Spinal cord (tissue), 10 donors: Measurements from ENCODE around the gene TBC1D22A. TPM values are rescaled to one million over a fixed set of nuclear protein-coding genes. Genes with fewer than 3 reads are reported as not detected.

Experiments
- DNase-seq, 6 donors: peaks; one replicate each; pipeline versions ENCODE4 v3.0.0 to v3.0.0-alpha.2; 2013 to 2015; ENCODE audit warnings: low spot score in 6 of 6, low read depth in 4 of 6
- H3K27ac ChIP-seq: one replicate; pipeline ENCODE4 v1.5.1; 2013; ENCODE audit warnings: low read depth, low read length, control low read depth
- H3K27me3 ChIP-seq: one replicate; pipeline ENCODE4 v1.6.1; 2013; ENCODE audit warnings: low read length; ENCODE audit not compliant: control insufficient read depth, insufficient read depth
- H3K36me3 ChIP-seq: one replicate; pipeline ENCODE4 v1.6.1; 2013; ENCODE audit warnings: low read length; ENCODE audit not compliant: control insufficient read depth, insufficient read depth
- H3K4me1 ChIP-seq: one replicate; pipeline ENCODE4 v1.6.1; 2013; ENCODE audit warnings: low read length; ENCODE audit not compliant: control insufficient read depth, insufficient read depth
- H3K4me3 ChIP-seq: one replicate; pipeline ENCODE4 v1.5.1; 2013; ENCODE audit warnings: low read depth, low read length, control low read depth
- H3K9me3 ChIP-seq: one replicate; pipeline ENCODE4 v1.6.1; 2013; ENCODE audit warnings: low read length; ENCODE audit not compliant: control insufficient read depth, insufficient read depth
- WGBS: methylation state at CpG from one replicate; pipeline ENCODE4 v1.1.5; 2013; ENCODE audit warnings: missing lambda C conversion rate; ENCODE audit not compliant: insufficient coverage; 5-methylcytosine and 5-hydroxymethylcytosine counted together
- polyA plus RNA-seq, 2 donors: library from polyadenylated mRNA; unstranded; fragments of 120-200 nt; gene quantifications; one replicate each; pipeline ENCODE4 v1.2.1, GENCODE V29; 2013; ENCODE audit not compliant: insufficient read length in 2 of 2
- total RNA-seq, 2 donors: library from RNA; depleted of rRNA in 1 of 2; stranded (reverse); fragments of 120-200 nt in 1 of 2; fragments of >200 nt in 1 of 2; gene quantifications; one replicate each; pipeline versions ENCODE4 v1.2.3 to v1.2.4, GENCODE V29; 2013 to 2014
- donor health status: healthy.

TBC1D22A gene
- total and polyA plus RNA-seq, 4 donors, result 7.1 to 14.6 (median 10.8) TPM

DNA sequence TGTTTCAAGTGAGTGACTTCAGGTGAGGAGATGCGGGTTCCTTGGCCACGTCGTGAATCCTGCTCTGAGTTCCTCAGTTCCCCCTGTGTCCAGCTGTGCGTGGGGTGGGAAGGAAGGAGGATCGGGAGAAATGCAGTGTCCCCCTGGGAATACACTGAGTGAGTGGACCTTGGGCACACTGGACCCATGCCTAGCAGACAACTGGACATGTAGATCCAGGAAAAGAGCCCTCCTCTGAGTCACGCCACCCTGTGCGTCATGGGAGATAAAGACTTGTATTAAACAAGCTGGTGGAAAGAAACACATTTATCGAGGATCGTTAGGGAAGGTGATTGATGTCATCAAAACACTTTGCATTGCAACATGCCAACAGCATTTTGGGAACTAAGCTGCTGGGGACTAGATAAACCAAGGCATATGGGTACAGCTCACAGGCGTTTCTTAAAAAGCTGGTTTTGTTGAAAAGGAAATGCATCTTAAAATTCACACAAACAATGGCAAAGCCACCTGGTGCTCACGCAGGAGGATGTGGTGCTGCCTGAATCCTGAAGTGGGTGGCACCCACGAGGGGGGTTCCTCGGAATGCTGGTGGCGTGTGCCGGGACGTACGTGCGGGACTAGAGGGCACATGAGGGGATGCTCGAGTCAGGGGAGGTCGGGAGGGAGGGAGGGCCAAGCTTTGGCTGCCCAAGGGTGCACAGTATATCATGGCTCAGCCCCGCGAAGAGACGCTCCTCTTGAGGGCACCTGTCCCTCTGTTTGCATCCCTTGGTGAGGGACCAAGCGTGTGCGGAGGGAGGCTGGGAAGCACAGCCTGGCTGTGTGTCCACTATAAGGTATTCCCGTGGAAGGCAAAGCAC lies 303.5 kb downstream of the TBC1D22A start:
- Histone ChIP-seq H3K9me3 (no peaks in the 10 kb centered on the region), H3K27ac (no peak overlapping the region), H3K27me3 (no peaks in the 10 kb centered on the region), H3K4me1 (peaks cover 24% of the 10 kb centered on the region), H3K4me3 (no peak overlapping the region), H3K36me3 (peaks cover 17% of the 10 kb centered on the region)
- no peak for DNase-seq
- WGBS, result 88% methylated on average over 25 of the region's 26 CpGs

DNA sequence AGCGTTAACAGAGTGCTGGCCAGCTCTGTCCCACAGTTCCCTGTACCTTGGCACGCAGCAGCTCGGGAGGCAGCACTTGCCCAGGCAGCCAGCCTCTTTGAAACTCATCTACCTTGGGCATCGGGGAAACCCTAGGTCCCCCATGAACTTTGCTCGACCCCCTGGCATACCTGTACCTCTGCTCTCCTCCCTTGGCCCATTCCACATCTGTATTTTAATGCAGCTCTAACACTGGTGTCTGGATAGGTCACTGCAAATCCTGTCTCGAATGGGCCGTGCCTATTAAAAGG lies 304.1 kb downstream of the TBC1D22A start:
- peaks cover 30% of the 10 kb centered on the region for H3K4me1 ChIP-seq
- peaks cover 13% of the 10 kb centered on the region for H3K36me3 ChIP-seq
- no peak overlapping the region for H3K4me3 ChIP-seq
- no peaks in the 10 kb centered on the region for H3K27me3 ChIP-seq
- no peaks in the 10 kb centered on the region for H3K9me3 ChIP-seq
- no peak for DNase-seq
- H3K27ac ChIP-seq, result no peak overlapping the region
- WGBS, result 86% methylated on average over 7 of the region's 7 CpGs

DNA sequence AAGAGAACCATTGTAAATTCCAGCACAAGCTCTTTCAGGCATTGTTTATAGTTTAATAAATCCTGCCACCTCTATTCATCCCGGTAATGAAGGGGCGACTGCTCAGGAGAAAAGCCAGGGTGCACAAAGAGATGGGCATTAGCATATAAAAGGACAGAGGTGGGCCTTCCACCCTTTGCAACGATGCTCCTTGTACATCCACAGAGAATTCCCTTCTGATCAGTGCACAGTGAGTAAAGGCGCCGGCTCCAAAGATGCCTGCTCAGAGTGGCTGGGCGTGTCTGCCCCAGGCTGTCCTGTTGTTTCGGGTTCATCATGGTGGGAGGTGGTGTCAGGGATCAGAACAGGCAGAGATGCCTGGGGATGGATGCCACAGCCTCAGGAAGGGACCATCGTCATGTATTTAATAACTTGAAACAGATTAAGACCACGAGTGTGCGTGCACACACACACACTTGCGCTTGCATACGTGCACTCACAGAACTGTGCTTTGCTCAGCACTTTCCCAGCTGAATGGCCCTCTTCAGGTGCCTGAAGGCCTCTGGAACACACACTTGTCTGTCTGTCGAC lies 305.0 kb downstream of the TBC1D22A start:
- H3K27me3 ChIP-seq, result no peaks in the 10 kb centered on the region
- peaks cover 13% of the 10 kb centered on the region for H3K36me3 ChIP-seq
- WGBS, result 66% methylated on average over 8 of the region's 13 CpGs
- no peak overlapping the region for H3K27ac ChIP-seq
- peaks cover 36% of the 10 kb centered on the region for H3K4me1 ChIP-seq
- no peaks in the 10 kb centered on the region for H3K9me3 ChIP-seq
- peak in 1 of 6 donors; percentile 64 for DNase-seq
- no peak overlapping the region for H3K4me3 ChIP-seq

DNA sequence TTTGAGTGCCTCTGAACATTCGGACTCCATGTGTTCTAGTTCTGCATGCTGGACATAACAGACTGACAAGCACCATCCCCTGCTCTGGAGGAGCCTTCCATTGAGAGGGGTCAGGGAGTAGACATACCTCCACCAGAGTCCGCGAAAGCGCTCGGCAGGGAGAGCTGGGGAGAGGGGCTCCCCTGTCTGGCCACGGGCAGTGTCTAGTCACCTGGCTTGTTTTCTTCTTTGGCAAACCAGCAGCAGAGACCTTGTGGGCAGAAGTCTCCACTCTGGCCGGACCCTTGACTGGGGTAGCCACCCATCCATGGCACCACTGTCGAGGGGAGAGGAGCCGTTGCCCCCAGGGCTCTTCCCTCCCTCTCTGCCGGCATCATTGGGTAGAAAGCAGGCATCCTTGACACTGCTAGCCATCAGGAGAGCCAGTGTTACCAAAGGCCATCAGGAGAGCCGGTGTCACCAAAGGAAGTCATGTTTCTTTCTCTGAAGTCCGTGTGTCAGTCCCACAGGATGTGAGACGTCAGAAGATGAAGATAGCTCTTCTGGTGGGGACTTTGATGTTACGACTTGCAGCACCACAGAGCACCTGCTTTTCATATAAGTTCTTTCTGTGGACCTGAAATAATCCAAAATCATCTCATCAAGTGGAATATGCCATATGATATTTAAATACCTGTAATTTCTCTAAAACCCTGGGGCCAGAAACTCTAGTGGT lies 305.6 kb downstream of the TBC1D22A start:
- H3K27ac ChIP-seq, result no peak overlapping the region
- no peaks in the 10 kb centered on the region for H3K27me3 ChIP-seq
- no peak overlapping the region for H3K4me3 ChIP-seq
- H3K9me3 ChIP-seq, result no peaks in the 10 kb centered on the region
- DNase-seq, result no peak
- whole genome bisulfite sequencing, result 87% methylated on average over 10 of the region's 14 CpGs
- H3K4me1 ChIP-seq, result peaks cover 40% of the 10 kb centered on the region
- peaks cover 9% of the 10 kb centered on the region for H3K36me3 ChIP-seq

DNA sequence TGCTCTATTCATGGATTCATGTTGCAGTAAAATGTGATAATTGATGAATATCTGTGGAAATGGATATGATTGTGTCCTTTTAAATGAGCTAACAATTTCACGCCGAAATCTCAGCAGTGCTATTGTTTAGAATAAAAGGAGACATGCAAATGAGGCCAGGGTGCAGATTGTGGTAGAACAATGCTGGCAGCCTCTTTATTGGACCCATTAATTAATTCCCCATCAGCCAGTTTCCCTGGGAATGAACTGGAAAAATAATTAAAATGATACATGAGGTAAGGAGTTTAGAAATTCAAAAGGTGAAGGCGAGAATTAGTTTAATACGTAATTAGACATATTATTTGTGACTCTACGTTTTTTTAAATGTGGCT lies 306.2 kb downstream of the TBC1D22A start:
- Histone ChIP-seq H3K36me3 (peaks cover 5% of the 10 kb centered on the region), H3K27ac (no peak overlapping the region), H3K27me3 (no peaks in the 10 kb centered on the region), H3K4me1 (peaks cover 45% of the 10 kb centered on the region), H3K9me3 (no peaks in the 10 kb centered on the region), H3K4me3 (no peak overlapping the region)
- peak in 1 of 6 donors; percentile 82 for DNase-seq
- no CpG with 5 or more reads among the region's 5 CpGs for WGBS

DNA sequence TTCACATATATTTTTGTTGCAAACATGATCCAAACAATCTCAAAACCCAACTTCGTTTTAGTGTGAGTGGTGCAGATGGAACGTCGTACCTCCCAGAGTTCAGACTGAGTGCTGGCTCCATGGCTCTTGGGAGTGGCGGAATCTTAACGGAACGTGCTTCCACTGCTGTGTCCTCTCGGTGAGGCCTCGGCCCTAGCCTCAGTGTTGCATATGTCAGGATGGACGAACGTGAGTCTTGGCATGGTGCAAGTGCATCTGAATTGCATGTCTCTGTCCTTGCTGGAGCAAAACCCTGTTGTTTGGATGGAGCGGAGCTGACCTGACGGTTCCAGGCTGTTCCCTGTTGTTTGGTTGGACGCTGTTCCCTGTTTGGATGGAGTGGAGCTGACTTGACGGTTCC lies 306.8 kb downstream of the TBC1D22A start:
- no peaks in the 10 kb centered on the region for H3K27me3 ChIP-seq
- no peak overlapping the region for H3K27ac ChIP-seq
- H3K36me3 ChIP-seq, result peaks cover 2% of the 10 kb centered on the region
- no peak for DNase-seq
- H3K4me1 ChIP-seq, result peaks cover 50% of the 10 kb centered on the region
- WGBS, result 92% methylated on average over 13 of the region's 14 CpGs
- H3K4me3 ChIP-seq, result no peak overlapping the region
- no peaks in the 10 kb centered on the region for H3K9me3 ChIP-seq

DNA sequence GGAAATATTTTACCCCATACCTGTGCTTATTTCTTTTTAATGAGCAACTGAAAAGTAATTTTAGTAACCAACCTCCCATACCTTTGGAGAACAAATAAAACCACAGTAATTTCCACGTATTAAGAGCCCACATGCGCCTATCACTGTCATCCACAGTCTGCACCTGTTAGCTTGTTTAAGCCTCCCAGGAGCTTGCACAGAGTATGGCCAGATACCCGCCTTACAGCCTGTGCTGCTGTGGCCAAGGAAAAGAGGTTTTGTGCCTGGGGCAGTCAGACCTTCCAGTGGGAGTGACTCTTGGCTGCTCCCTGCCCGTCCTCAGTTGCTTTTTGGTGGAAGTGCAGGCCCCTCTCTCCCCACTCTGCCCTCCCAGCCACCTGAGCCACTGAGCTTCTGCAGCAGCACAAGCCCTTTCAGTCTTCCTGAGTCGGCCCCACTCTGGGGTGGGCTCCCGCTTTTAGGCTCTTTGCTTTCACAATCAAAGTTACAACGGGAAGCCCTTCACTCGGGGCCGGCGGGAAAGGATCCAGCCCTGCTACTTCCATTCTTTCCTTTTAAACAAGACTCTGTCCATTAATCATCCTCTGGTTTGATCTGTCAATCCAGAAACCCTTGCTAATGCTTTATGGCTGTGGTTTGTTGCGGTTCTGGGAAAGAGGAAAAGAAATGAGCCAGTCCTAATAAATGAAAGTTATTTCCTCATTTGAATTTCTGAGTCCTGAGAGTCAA lies 308.8 kb downstream of the TBC1D22A start:
- Histone ChIP-seq H3K4me3 (no peak overlapping the region), H3K27me3 (no peaks in the 10 kb centered on the region), H3K27ac (no peak overlapping the region), H3K9me3 (peaks cover 3% of the 10 kb centered on the region), H3K4me1 (peaks cover 51% of the 10 kb centered on the region), H3K36me3 (no peaks in the 10 kb centered on the region)
- WGBS, result 62% methylated on average over 5 of the region's 11 CpGs
- peak in 1 of 6 donors; percentile 31 for DNase-seq

DNA sequence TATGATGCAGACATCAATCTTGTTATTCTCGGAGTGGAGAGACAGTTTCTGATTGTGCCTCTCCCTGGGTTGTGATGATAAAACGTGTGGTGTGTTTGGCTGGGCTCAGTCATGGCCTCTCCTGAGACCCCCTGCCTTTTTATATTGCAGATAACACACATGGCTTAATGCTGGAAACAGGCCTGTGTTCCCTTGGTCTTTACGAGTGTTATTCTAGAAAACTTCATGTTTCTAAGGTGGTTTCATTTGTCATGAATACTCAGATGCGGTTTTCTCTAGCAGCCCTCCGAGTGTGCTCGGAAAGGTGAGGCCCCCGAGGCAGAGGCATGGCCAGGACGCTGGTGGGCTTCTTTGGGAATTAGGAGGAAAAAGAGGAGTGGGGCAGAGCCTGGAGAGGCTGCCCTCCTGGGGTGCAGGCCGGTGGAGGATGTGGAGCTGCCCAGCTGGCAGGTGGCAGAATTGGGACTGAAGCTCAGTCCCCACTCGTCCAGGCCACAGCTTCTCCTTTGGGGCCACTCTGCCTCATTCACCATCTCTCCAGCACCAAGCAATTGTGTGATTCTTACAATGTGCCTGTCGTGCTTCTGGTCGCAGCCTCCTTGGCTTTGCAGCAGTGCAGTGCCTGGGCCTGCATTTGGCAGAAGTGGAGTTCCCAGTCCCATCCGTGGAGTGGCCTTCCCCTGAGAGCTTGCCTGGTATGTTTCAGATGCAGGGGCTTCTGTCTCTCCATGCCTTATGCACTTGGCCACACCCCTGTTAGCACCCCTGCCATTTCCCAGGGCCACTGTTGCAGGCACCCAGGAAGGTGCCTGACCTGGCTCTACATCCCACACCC lies 309.6 kb downstream of the TBC1D22A start:
- Histone ChIP-seq H3K9me3 (peaks cover 3% of the 10 kb centered on the region), H3K27ac (no peak overlapping the region), H3K36me3 (no peaks in the 10 kb centered on the region), H3K27me3 (no peaks in the 10 kb centered on the region), H3K4me3 (no peak overlapping the region), H3K4me1 (peaks cover 46% of the 10 kb centered on the region)
- 53% methylated on average over 13 of the region's 13 CpGs for WGBS
- DNase-seq, result peak in 1 of 6 donors; percentile 37

DNA sequence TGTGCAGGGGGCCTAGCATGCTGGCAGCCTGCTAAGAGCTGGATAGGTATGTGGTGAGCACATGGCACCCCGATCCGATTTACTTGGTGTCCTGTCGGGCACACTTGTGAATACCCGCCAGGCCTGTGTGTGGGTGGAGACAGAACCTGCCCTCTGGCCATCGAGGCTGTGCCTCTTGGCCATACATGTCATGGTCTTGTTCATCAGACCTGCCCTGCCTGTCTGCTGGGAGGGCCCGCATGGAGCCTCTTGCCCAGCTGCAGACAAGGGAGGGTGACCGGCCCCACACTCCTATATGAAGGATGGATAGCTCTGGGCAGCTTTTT lies 310.2 kb downstream of the TBC1D22A start:
- 88% methylated on average over 6 of the region's 7 CpGs for WGBS

More for the DNA sequence above, 310.2 kb downstream of the TBC1D22A start:
- no peak for DNase-seq
- Histone ChIP-seq H3K4me3 (no peak overlapping the region), H3K9me3 (peaks cover 3% of the 10 kb centered on the region), H3K36me3 (no peaks in the 10 kb centered on the region), H3K27ac (no peak overlapping the region), H3K27me3 (no peaks in the 10 kb centered on the region), H3K4me1 (peaks cover 40% of the 10 kb centered on the region)
